SU-DHL-6 (cell line): ENCODE results near the gene SCRN2.

ENCODE experiments used
- H2AFZ ChIP-seq: fragments of 200-600 bp; sonication (generic); 2 replicates; pipeline ENCODE4 v1.6.1; 2014; ENCODE audit warnings: low read depth, mild to moderate bottlenecking, moderate library complexity, mixed read lengths, antibody characterized with exemption, low read length; ENCODE audit not compliant: severe bottlenecking
- H3F3A ChIP-seq: fragments of 200-600 bp; shearing (Covaris generic); 2 replicates; pipeline ENCODE4 v1.6.0; 2016; ENCODE audit warnings: antibody characterized with exemption, mild to moderate bottlenecking; ENCODE audit not compliant: insufficient read depth
- H3K27ac ChIP-seq: fragments of 200-600 bp; sonication (generic); 2 replicates; pipeline ENCODE4 v1.5.1; 2016; ENCODE audit warnings: low read depth, mild to moderate bottlenecking, low read length, moderate library complexity, mixed read lengths
- H3K27me3 ChIP-seq: fragments of 200-600 bp; sonication (generic), shearing (Covaris generic); 2 replicates; pipeline ENCODE4 v1.6.0; 2014; ENCODE audit warnings: mild to moderate bottlenecking, low read length
- H3K36me3 ChIP-seq: fragments of 200-600 bp; sonication (generic); 2 replicates; pipeline ENCODE4 v1.6.1; 2014; ENCODE audit warnings: mild to moderate bottlenecking, low read length, mixed read lengths
- H3K4me2 ChIP-seq: fragments of 300-600, 200-600 bp; shearing (Covaris generic), sonication (generic); 2 replicates; pipeline ENCODE4 v1.6.0; 2014; ENCODE audit warnings: low read length, low read depth, mild to moderate bottlenecking; ENCODE audit not compliant: poor library complexity, severe bottlenecking
- H3K4me3 ChIP-seq: fragments of 200-600 bp; sonication (generic); 2 replicates; pipeline ENCODE4 v1.5.1; 2014; ENCODE audit warnings: antibody characterized with exemption, low read length, mild to moderate bottlenecking, mixed read lengths; ENCODE audit not compliant: insufficient read depth, poor library complexity, severe bottlenecking
- H3K79me2 ChIP-seq: fragments of 200-600 bp; sonication (generic); 2 replicates; pipeline ENCODE4 v1.6.1; 2014; ENCODE audit warnings: mild to moderate bottlenecking, low read length, moderate library complexity; ENCODE audit not compliant: insufficient read depth
- H3K9ac ChIP-seq: fragments of 200-600 bp; sonication (generic); 2 replicates; pipeline ENCODE4 v1.7.0; 2014; ENCODE audit warnings: mild to moderate bottlenecking, low read length
- H3K9me2 ChIP-seq: fragments of 200-600 bp; sonication (generic); replicated peaks from 2 replicates; pipeline ENCODE4 v1.6.1; 2014; ENCODE audit warnings: low read length; ENCODE audit not compliant: insufficient read depth
- H3K9me3 ChIP-seq: fragments of 200-600 bp; sonication (generic); 2 replicates; pipeline ENCODE4 v1.6.1; 2014; ENCODE audit warnings: low read length, mixed read lengths; ENCODE audit not compliant: insufficient read depth
- H4K20me1 ChIP-seq: fragments of 200-600 bp; sonication (generic); 2 replicates; pipeline ENCODE4 v1.6.1; 2014; ENCODE audit warnings: low read depth, mild to moderate bottlenecking, antibody characterized with exemption, low read length, moderate library complexity, mixed read lengths
- CTCF ChIP-seq: fragments of 200-600 bp; sonication (generic); IDR thresholded peaks from one replicate; pipeline ENCODE4 v1.5.1; 2017; ENCODE audit warnings: antibody characterized with exemption, mild to moderate bottlenecking, low read length, moderate library complexity; ENCODE audit not compliant: insufficient read depth, poor library complexity, severe bottlenecking
- EZH2phosphoT487 ChIP-seq: fragments of 200-600 bp; sonication (generic), shearing (Covaris generic); conservative IDR thresholded peaks from 2 replicates; pipeline ENCODE4 v1.6.1; 2018; ENCODE audit warnings: mild to moderate bottlenecking, antibody characterized with exemption, low read length, moderate library complexity, mixed read lengths

The SCRN2 gene

GRCh38 chr17:47882695-47883588, 41.9 kb upstream of the SCRN2 start:
- Histone ChIP-seq H2AFZ (no peak overlapping the region), H3K27ac (no peak overlapping the region), H3K9ac (no peak overlapping the region), H3K36me3 (no peaks in the 10 kb centered on the region), H4K20me1 (no peaks in the 10 kb centered on the region), H3K27me3 (no peaks in the 10 kb centered on the region), H3K9me3 (no peaks in the 10 kb centered on the region), H3K79me2 (no peaks in the 10 kb centered on the region), H3F3A (no peaks in the 10 kb centered on the region), H3K9me2 (no peaks in the 10 kb centered on the region), H3K4me3 (no peak overlapping the region), H3K4me2 (no peak overlapping the region)
- no peak for TF ChIP-seq EZH2phosphoT487
- TF ChIP-seq CTCF: no peak

DNA sequence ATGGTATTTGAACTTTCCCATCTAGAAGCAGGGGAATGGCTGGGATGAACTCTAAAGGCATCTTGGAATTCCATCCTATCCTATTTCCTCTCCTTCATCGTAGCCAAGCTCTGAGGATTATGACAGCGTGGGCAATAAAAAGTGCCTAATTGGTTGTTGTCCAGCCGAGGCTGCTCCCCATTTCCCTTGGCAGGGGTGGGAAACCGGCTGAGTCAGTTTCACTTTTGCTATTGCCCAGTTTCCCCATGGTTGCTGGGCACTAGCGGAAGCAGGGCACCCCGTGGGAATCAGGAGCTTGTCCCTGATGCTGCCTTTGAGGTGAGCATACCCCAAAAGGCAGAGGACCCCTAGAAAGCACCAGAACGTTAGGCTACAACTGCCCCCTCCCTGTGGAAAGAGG, 41.2 kb upstream of the SCRN2 start:
- Histone ChIP-seq H3F3A (no peaks in the 10 kb centered on the region), H2AFZ (no peak overlapping the region)

DNA sequence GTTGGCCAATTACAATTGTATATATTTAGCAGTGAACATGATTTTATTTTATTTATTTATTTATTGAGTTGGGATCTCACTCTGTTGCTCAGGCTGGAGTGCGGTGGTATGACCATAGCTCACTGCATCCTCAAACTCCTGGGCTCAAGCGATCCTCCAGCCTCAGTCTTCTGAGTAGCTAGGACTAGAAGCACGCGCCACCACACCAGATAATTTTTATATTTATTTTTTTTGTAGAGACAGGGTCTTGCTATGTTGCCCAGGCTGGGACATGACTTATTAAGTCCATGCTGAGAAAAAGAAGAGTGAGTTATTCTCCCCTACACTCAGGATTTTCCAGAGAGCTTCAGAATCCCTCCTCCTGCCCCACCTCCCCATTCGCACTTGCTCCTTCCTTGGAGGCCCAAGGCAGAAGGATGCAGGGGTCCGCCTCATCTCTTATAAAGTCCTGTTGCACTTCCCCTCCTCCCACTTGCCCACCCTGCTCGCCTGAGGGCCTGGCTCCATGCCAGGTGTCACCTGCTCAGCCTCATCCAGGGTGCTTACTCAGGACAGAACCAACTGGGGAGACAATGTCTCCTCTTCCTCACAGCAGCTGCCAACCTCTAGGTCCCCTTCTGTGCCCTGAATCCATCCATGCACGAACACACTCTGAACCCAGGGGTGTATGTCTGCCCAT, 38.8 kb upstream of the SCRN2 start:
- H3K79me2 ChIP-seq: no peaks in the 10 kb centered on the region
- H3K27me3 ChIP-seq: no peaks in the 10 kb centered on the region
- no peak overlapping the region for H3K9ac ChIP-seq
- no peak overlapping the region for H3K4me2 ChIP-seq
- no peaks in the 10 kb centered on the region for H4K20me1 ChIP-seq
- no peak overlapping the region for H3K4me3 ChIP-seq
- H3K9me3 ChIP-seq: no peaks in the 10 kb centered on the region
- H3K9me2 ChIP-seq: no peaks in the 10 kb centered on the region
- H2AFZ ChIP-seq: no peak overlapping the region
- no peaks in the 10 kb centered on the region for H3K36me3 ChIP-seq
- no peaks in the 10 kb centered on the region for H3F3A ChIP-seq
- H3K27ac ChIP-seq: no peak overlapping the region
- TF ChIP-seq CTCF (no peak), EZH2phosphoT487 (no peak)

More for the DNA sequence above, 41.2 kb upstream of the SCRN2 start:
- no peaks in the 10 kb centered on the region for H3K9me3 ChIP-seq
- no peak overlapping the region for H3K4me3 ChIP-seq
- no peaks in the 10 kb centered on the region for H3K27me3 ChIP-seq
- no peak overlapping the region for H3K4me2 ChIP-seq
- H3K36me3 ChIP-seq: no peaks in the 10 kb centered on the region
- no peaks in the 10 kb centered on the region for H3K79me2 ChIP-seq
- H3K9me2 ChIP-seq: no peaks in the 10 kb centered on the region
- H3K9ac ChIP-seq: no peak overlapping the region
- TF ChIP-seq EZH2phosphoT487: no peak
- TF ChIP-seq CTCF: no peak
- no peak overlapping the region for H3K27ac ChIP-seq
- no peaks in the 10 kb centered on the region for H4K20me1 ChIP-seq
